ENCODE results near the gene IFNAR2. TPM values are rescaled to one million over a fixed set of nuclear protein-coding genes. Genes with fewer than 3 reads are reported as not detected.

Gene IFNAR2
- polyA plus RNA-seq, 1 donor from 2014 or later: 10.3 TPM

- H3K9me2 ChIP-seq (ENCODE audit: insufficient read depth, low read length): no peaks in the 10 kb centered on the region
- no peaks in the 10 kb centered on the region for H3F3A ChIP-seq (ENCODE audit: insufficient read depth, low read length, poor library complexity, severe bottlenecking)
- H3K4me2 ChIP-seq (ENCODE audit: low read length): no peak overlapping the region
- H3K9ac ChIP-seq (ENCODE audit: low read length): no peak overlapping the region
- H3K9me3 ChIP-seq (ENCODE audit: low read length): no peaks in the 10 kb centered on the region
- TF ChIP-seq MXI1 (conservative IDR thresholded peaks at IDR 0.05; ENCODE audit: poor library complexity, severe bottlenecking) (no peak), EP300 (conservative IDR thresholded peaks at IDR 0.05; ENCODE audit: poor library complexity, severe bottlenecking) (no peak), TAF1 (IDR thresholded peaks at IDR 0.05; ENCODE audit: low read depth) (no peak), EZH2 (IDR thresholded peaks at IDR 0.05; ENCODE audit: borderline replicate concordance, insufficient read depth, low read length, poor library complexity, severe bottlenecking) (no peak), REST (IDR thresholded peaks at IDR 0.05; ENCODE audit: borderline replicate concordance) (no peak), POLR2AphosphoS5 (IDR thresholded peaks at IDR 0.05) (no peak), RAD21 (conservative IDR thresholded peaks at IDR 0.05) (no peak), SMC3 (conservative IDR thresholded peaks at IDR 0.05; ENCODE audit: poor library complexity) (no peak)
- TF ChIP-seq, protein P1, sequence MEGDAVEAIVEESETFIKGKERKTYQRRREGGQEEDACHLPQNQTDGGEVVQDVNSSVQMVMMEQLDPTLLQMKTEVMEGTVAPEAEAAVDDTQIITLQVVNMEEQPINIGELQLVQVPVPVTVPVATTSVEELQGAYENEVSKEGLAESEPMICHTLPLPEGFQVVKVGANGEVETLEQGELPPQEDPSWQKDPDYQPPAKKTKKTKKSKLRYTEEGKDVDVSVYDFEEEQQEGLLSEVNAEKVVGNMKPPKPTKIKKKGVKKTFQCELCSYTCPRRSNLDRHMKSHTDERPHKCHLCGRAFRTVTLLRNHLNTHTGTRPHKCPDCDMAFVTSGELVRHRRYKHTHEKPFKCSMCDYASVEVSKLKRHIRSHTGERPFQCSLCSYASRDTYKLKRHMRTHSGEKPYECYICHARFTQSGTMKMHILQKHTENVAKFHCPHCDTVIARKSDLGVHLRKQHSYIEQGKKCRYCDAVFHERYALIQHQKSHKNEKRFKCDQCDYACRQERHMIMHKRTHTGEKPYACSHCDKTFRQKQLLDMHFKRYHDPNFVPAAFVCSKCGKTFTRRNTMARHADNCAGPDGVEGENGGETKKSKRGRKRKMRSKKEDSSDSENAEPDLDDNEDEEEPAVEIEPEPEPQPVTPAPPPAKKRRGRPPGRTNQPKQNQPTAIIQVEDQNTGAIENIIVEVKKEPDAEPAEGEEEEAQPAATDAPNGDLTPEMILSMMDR (IDR thresholded peaks at IDR 0.05; ENCODE audit: poor library complexity, severe bottlenecking): no peak
- peaks cover 13% of the 10 kb centered on the region for H3K36me3 ChIP-seq (ENCODE audit: insufficient read depth, low read length)
- no peak overlapping the region for H3K4me3 ChIP-seq (ENCODE audit: low read length)
- H3K27ac ChIP-seq (ENCODE audit: low read length): no peak overlapping the region
- no peaks in the 10 kb centered on the region for H4K20me1 ChIP-seq (ENCODE audit: insufficient read depth)
- no peak overlapping the region for H2AFZ ChIP-seq (ENCODE audit: low read depth, low read length)
- H3K27me3 ChIP-seq (ENCODE audit: insufficient read depth, low read depth, low read length): no peaks in the 10 kb centered on the region
- no peaks in the 10 kb centered on the region for H3K79me2 ChIP-seq (replicated peaks; ENCODE audit: insufficient read depth, low read length)
These were observed 17.9 kb downstream of the IFNAR2 start for GRCh38 chr21:33247599-33247998.

DNA sequence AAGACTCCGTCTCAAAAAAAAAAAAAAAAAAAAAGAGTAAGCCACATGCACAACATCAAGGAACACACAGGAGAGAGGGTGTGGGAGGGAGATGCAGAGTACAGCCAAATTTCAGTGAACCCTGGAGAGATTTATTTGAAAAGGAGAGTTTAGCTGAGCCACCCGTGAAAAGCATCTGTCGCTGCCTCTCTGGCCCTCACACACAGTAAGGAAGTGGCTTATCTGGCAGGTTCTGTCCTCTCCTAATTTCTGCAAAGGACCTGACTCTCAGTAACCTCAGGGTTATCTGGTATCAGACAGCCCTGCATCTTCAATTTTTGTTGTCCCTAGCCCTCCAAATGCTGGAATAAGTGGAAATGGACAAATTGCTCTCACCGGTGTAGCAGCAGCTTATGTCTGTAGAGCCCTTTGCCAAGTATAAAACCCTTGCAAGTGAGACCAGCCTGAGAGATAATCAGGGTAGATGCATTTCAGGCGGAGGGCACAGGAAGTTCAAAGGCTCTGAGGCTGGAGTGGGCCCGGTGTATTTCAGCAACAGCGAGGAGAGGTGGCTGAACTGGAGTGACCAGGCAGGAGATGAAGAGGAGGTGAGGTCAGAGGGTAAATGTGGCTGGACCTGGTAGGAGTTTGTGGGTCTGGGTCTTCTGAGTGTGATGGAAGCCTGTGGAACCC lies 19.7 kb downstream of the IFNAR2 start:
- peaks cover 17% of the 10 kb centered on the region for H3K36me3 ChIP-seq (ENCODE audit: insufficient read depth, low read length)
- no peaks in the 10 kb centered on the region for H3K27me3 ChIP-seq (ENCODE audit: insufficient read depth, low read depth, low read length)
- H3F3A ChIP-seq (ENCODE audit: insufficient read depth, low read length, poor library complexity, severe bottlenecking): no peaks in the 10 kb centered on the region
- H3K4me2 ChIP-seq (ENCODE audit: low read length): no peak overlapping the region
- no peak overlapping the region for H3K27ac ChIP-seq (ENCODE audit: low read length)
- no peak overlapping the region for H3K9ac ChIP-seq (ENCODE audit: low read length)
- H3K4me3 ChIP-seq (ENCODE audit: low read length): no peak overlapping the region
- no peaks in the 10 kb centered on the region for H3K9me3 ChIP-seq (ENCODE audit: low read length)
- no peaks in the 10 kb centered on the region for H4K20me1 ChIP-seq (ENCODE audit: insufficient read depth)
- H3K9me2 ChIP-seq (ENCODE audit: insufficient read depth, low read length): no peaks in the 10 kb centered on the region
- no peak overlapping the region for H2AFZ ChIP-seq (ENCODE audit: low read depth, low read length)
- no peaks in the 10 kb centered on the region for H3K79me2 ChIP-seq (replicated peaks; ENCODE audit: insufficient read depth, low read length)
- TF ChIP-seq POLR2AphosphoS5 (IDR thresholded peaks at IDR 0.05) (no peak), MXI1 (conservative IDR thresholded peaks at IDR 0.05; ENCODE audit: poor library complexity, severe bottlenecking) (no peak), EZH2 (IDR thresholded peaks at IDR 0.05; ENCODE audit: borderline replicate concordance, insufficient read depth, low read length, poor library complexity, severe bottlenecking) (no peak), TAF1 (IDR thresholded peaks at IDR 0.05; ENCODE audit: low read depth) (no peak), SMC3 (conservative IDR thresholded peaks at IDR 0.05; ENCODE audit: poor library complexity) (no peak), EP300 (conservative IDR thresholded peaks at IDR 0.05; ENCODE audit: poor library complexity, severe bottlenecking) (no peak)
- TF ChIP-seq, protein P1 (IDR thresholded peaks at IDR 0.05; ENCODE audit: poor library complexity, severe bottlenecking): no peak

Measured in neural cell (in vitro differentiated cells).